UCSD-AML1 (cell line): Measurements from ENCODE around the gene ADM2.
"Not testable (repeated sequence)": the region's sequence is repeated elsewhere in the genome, so short reads cannot be mapped to it uniquely, and the experiment has no call there.

Source experiments
- DNase-seq: peaks from one replicate; lab custom pipeline; 2025; ENCODE audit not compliant: unreplicated experiment; lab: John Stamatoyannopoulos, UW

ADM2 gene

DNA sequence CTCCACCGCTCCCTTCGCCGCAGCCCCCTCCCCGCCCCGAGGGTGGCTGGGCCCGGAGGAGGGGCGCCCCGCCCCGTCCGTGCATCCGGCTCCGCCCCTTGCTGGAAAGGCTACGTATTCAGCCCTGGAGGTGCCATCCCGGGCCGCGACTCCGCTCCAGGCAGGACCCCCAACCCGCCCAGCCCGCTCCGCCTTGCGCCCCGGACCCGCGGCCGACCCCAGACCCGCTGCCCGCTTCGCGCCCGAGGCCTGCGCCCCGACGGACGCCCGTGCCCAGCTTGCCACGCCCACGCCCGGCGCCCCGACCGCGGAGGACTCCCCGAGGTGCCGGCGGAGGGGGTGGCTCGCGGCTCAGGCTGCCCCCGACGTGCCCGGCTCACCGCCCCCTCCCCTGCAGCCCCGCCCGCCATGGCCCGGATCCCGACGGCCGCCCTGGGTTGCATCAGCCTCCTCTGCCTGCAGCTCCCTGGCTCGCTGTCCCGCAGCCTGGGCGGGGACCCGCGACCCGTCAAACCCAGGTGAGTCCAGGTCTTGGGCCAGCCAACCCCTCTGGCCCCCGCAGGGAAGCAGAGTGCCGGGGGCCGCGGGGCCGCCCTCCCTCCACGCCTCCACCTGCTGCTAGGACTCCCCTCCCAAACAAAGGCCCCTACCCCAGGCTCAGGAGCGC lies at the start of gene ADM2:
Gene ADM2 (plus strand): TSS at position 104 of the 667 bp plus-strand sequence. CDS start 305 bp downstream, at position 409.
- DNase-seq = peak; percentile 66

- DNase-seq = no peak
Observed at GRCh38 chr22:50432131-50432876, 49.0 kb upstream of the ADM2 start.

DNA sequence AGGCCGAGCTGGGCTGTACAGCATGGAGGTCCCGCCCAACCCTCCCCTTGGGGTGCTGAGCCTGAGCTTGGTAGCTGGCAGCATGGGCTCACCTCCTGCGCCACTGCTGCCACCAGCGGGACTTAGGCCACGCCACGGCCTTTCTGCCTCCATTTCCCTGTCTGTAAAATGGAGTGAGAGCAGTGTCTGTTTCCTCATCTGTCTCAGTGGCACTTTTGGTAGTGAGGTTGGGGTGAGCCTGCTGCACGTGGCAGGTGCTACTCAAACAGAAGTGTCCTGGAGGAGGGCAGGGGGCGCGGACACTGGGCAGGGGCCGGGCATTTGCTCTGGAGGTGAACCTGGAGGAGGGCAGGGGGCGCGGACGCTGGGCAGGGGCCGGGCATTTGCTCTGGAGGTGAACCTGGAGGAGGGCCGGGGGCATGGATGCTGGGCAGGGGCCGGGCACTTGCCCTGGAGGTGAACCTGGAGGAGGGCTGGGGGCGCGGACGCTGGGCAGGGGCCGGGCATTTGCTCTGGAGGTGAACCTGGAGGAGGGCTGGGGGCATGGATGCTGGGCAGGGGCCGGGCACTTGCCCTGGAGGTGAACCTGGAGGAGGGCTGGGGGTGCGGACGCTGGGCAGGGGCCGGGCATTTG lies 48.3 kb upstream of the ADM2 start:
- not testable (repeated sequence) for DNase-seq

DNA sequence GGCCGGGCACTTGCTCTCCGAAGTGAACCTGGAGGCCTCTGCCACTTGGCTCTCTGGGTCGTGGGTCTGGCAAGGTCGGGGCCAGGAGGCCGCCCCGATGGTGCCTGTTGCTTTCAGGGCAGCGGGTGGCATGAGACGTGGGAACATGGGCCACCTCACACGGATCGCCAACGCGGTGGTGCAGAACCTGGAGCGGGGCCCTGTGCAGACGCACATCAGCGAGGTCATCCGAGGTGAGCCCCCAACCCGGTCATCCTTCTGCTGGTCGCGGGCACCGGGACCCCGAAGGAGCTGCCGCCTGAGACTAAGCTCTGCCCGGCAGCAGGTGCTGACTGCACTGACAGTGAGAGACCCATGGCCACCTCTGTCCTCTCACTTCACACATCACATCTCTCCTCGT lies 46.5 kb upstream of the ADM2 start:
- DNase-seq = no peak

- DNase-seq = no peak
Observed at GRCh38 chr22:50435291-50436014, 45.9 kb upstream of the ADM2 start.

DNA sequence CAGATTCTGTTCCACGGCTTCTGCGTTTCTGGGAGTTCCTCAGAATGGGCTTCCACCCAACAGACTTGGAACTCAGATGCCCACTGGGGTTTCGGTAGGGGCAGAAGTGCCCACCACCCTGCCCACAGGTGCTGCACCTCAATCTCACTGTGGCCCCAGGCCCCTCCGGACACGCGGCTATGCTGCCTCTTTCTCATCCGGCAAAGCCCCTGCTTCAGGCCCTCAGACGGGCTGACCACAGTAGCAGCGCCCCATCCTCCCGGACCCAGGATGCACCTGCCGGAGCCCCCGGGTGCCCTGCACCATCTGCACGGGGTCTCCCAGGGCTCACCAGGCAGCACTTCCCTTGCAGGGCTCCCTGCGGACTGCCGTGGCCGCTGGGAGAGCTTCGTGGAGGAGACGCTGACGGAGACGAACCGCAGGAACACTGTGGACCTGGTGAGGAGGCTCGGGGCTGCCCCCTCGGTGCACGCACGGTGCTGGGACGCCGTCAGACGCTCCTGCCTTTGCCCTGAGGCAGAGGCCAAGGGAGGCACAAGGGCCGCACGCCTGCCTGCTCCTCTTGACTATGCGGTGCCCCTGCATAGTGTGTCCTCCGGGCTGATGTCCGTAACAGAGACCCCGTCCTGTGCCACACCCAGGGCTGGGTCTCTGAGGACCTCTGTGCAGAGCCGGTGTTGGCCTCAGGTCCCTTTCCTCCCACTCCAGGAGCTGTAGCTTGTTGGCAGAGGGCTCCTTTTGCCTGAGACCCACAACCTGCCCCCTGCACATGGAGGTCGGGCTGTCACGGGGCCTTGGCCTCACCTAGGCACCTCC lies 45.1 kb upstream of the ADM2 start:
- DNase-seq = no peak

DNA sequence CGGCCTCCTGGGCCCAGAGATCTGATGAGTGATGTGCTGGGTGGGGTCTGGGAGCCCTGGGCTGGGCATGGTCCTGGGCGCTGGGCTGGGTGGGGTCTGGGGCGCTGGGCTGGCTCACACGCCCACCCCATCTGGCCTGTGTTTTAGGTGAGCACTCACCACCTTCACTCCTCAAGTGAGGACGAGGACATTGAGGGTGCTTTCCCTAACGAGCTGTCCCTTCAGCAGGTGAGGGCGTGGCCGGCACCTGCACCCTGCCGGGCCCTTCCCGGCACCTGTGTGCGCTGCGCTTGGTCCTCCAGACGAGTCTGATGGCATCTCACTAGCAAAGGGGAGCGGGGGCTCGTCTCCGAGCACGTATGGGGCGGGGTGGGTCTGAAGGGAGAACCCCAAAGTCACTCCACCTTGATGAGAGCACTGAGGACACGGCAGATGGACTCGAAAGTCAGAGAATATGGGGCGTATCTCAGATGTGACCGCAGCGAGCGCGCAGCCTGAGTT lies 44.5 kb upstream of the ADM2 start:
- DNase-seq = no peak

DNA sequence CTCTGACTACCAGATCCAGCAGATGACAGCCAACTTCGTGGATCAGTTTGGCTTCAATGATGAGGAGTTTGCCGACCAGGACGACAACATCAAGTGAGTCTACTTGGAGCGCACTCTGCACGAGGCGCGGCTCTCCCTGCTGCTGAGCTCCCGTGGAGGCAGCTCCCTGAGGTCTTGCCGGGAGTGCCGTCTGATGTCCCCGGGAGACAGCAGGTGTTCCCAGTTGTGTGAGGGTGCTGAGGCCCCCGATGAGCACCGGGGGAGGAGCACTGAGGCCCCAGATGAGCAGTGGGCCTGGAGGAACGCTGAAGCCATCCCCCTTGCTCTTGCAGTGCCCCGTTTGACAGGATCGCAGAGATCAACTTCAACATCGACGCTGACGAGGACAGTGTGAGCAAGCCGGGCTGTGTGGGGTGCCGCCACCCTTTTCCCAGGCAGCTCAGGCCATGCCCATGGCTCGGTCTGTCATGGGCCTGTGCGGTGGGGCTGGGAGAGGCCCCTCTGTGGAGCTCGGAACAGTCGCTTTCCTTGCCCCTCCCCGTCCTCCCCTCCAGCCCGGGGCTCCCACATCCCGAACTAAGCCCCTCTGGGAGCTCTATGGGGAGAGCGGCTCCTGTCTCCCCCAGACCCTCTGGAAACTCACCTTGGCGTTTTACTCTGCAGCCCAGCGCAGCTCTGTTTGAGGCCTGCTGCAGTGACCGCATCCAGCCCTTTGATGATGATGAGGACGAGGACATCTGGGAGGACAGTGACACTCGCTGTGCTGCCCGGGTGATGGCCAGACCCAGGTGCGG lies 43.6 kb upstream of the ADM2 start:
- DNase-seq = no peak

DNA sequence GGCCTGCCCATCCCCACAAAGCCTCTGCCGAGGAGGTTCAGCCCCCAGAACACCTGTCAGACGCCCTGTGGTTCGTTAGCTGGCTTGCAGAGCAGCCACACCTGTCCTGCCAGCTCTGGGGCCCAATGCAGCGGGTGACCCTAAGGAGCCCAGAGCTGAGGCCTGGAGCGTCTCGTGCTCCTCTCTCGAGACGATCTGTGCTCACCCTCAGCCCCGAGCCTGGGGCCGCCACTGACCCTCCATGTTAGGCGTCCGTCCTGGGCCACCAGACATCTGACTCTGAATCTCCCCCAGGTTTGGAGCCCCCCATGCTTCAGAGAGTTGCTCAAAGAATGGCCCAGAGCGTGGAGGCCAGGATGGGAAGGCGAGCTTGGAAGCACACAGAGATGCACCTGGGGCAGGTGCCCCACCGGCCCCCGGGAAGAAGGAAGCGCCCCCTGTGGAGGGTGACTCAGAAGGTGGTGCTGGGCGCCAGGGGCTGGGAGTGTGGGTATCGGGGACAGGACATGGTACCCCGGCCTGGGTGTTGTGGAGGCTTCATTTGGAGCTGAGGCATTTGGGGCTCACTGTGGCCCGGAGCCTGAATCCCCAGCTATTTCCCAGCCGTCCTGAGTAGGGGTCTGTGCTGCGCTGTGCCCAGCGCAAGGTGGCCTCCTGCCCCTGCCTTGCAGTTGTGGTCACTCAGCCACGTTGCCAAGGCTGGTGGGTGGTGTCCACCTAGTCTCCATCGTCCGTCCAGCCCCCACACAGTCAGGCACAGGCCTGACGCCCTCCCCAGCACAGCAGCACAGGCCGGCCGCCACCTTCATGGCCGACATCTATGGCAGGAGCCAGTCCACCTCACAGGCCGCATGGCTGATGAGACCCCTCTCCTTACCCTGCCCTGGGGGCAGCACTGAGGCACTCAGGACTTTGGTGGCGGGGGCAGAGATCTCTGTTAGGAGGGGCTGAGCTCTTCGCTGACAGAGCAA lies 42.8 kb upstream of the ADM2 start:
- no peak for DNase-seq

DNA sequence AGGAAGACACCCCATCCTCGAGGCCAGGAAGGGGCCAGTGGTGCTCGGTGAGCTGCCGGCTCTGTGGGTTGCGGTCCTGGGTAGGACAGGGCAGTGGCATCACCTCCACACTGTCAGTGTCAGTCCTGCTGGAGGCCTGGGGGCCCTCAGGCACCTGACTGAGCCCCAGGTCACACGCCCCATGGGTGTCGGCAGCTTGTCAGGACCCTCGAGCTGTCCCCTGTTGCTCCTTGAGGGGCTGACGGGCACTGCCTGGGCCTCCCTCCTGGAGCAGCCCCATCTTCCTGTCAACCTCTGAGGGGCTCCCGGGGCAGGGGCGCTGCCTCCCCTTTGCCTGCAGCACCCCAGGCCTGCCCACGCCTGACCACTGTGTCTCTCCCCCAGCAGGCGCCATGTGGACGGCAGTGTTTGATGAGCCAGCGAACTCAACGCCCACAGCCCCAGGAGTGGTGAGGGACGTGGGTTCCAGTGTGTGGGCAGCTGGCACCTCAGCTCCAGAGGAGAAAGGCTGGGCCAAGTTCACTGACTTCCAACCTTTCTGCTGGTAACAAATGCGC lies 42.0 kb upstream of the ADM2 start:
- no peak for DNase-seq

DNA sequence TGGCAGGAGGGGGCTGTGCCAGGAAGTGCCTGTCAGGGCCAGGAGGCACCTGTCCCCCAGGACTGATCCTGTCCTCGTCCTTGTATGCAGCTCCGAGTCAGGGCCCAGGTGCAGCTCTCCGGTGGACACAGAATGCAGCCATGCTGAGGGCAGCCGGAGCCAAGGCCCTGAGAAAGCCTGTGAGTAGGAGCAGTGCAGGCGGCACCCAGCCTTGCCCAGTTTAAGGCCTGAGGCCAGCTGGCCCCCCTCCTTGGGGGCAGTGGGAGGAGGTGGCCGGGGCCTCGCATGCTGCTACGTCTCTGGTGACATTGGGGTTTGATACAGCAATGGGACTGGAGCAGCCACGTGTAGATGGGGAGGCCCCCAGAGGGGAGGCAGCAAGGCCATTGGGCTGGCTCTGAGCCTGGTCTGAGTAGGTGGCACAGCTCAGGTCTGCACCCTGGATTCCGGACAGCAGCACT lies 41.4 kb upstream of the ADM2 start:
- no peak for DNase-seq

DNA sequence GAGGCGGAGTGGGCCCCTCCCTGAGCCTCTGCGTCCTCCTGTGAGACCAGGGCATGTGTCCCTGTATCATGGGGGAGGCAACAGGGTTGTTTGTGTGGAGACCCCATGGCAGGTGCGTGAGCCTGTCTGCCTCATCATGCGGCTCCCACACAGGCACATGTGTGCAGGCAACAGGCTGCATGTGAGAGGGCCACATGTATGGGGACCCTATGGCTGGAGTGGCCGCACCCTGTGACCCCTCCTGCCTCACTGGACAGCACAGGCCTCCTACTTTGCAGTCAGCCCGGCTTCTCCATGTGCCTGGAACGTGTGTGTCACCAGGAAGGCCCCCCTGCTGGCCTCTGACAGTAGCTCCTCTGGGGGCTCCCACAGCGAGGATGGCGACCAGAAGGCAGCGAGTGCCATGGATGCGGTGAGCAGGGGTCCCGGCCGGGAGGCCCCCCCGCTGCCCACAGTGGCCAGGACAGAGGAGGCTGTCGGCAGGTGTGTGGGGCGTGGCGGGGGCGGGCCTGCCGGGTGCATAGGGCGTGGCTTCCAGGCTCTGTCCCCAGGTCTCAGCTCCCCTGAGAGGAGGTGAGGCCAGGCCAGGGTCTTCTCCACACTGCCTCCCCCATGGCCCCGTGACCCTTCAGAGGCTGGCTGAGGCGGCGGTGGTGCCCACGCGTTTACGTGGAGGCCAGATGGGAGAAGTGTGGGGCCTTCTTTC lies 40.6 kb upstream of the ADM2 start:
- DNase-seq = no peak

DNA sequence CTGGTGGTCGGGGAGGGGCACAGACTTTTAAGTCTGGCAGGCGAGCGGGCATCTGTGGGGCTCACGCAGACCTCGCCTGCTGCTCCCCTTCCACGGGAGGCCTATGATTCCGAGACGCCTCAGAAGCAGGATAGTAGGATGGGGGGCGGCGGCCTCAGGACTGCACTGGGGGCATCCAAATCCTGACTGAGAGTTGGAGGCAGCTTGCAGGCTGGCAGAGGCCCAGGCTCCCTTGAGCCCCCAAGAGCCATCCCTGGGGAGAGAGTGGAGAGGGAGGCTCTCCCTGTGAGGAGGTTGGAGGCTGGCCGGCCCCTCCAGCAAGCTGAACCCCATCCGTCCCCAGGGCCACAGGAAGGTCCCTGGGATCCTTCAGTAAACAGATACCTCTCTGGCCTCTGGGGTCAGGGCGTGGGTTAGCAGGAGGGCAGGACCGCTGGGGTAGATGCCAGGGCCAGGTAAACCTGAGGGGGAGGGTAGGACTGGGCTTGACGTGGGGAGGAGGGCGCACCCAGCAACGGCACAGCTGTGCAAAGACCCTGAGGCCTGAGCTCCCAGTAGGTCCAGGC lies 39.8 kb upstream of the ADM2 start:
- DNase-seq = no peak

DNA sequence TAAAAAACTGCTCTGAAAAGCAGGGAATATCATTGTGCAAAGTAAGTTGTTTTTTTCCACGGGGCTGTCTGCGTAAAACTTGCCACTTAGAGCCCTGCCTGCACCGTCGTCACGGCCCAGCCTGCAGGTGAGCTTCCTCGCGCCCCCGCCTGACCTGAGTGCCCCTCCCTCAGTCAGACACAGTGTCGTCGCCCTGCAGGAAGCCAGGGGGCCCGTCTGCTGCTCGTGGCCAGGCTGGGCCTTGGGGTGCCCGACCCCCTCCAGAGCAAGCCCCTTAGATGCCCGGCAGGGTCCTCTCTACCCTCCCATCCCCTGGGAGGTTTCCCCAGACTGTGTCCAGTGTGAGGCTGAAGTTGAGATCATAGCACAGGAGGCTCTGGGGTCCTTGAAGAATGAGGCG lies 38.1 kb upstream of the ADM2 start:
- no peak for DNase-seq

GRCh38 chr22:50443801-50444625 lies 37.3 kb upstream of the ADM2 start:
- no peak for DNase-seq

GRCh38 chr22:50444663-50445062 lies 36.7 kb upstream of the ADM2 start:
- DNase-seq = no peak
